SK-N-MC (cell line): ENCODE data around the gene PVALEF.

Experiments
- DNase-seq: peaks from one replicate; pipeline ENCODE4 v3.0.0-alpha.2; 2011; ENCODE audit warnings: low read depth, low spot score
- H3K27ac ChIP-seq: fragments of 200-600 bp; sonication (generic); 2 replicates; pipeline ENCODE4 v1.5.1; 2016; ENCODE audit warnings: mixed run types
- H3K36me3 ChIP-seq: fragments of 200-600 bp; sonication (generic); 2 replicates; pipeline ENCODE4 v1.6.1; 2017; ENCODE audit warnings: antibody characterized with exemption, low read length, mixed read lengths; ENCODE audit not compliant: insufficient read depth
- H3K4me3 ChIP-seq: fragments of 200-600 bp; sonication (generic); 2 replicates; pipeline ENCODE4 v1.5.1; 2016
- H3K9ac ChIP-seq: fragments of 200-600 bp; sonication (generic); 2 replicates; pipeline ENCODE4 v1.8.0; 2017; ENCODE audit warnings: mixed run types, mixed read lengths; ENCODE audit not compliant: insufficient read length
- H3K9me3 ChIP-seq: fragments of 200-600 bp; sonication (generic); 2 replicates; pipeline ENCODE4 v1.6.1; 2017; ENCODE audit warnings: low read depth, mild to moderate bottlenecking, antibody characterized with exemption, low read length, moderate library complexity, mixed read lengths
- EZH2 ChIP-seq: fragments of 200-600 bp; sonication (generic); IDR thresholded peaks from one replicate; pipeline ENCODE4 v1.6.1; 2017; ENCODE audit warnings: antibody characterized with exemption
- FOXP2 ChIP-seq: optimal IDR thresholded peaks from 2 replicates; pipeline ENCODE3; 2011; ENCODE audit warnings: mild to moderate bottlenecking, moderate library complexity; ENCODE audit not compliant: insufficient read depth; ENCODE audit errors: extremely low read length, control extremely low read depth
- POLR2AphosphoS5 ChIP-seq: IDR thresholded peaks from 2 replicates; pipeline ENCODE4 v1.6.1; 2012; ENCODE audit warnings: mild to moderate bottlenecking, low read depth, low read length, borderline replicate concordance

PVALEF gene

DNA sequence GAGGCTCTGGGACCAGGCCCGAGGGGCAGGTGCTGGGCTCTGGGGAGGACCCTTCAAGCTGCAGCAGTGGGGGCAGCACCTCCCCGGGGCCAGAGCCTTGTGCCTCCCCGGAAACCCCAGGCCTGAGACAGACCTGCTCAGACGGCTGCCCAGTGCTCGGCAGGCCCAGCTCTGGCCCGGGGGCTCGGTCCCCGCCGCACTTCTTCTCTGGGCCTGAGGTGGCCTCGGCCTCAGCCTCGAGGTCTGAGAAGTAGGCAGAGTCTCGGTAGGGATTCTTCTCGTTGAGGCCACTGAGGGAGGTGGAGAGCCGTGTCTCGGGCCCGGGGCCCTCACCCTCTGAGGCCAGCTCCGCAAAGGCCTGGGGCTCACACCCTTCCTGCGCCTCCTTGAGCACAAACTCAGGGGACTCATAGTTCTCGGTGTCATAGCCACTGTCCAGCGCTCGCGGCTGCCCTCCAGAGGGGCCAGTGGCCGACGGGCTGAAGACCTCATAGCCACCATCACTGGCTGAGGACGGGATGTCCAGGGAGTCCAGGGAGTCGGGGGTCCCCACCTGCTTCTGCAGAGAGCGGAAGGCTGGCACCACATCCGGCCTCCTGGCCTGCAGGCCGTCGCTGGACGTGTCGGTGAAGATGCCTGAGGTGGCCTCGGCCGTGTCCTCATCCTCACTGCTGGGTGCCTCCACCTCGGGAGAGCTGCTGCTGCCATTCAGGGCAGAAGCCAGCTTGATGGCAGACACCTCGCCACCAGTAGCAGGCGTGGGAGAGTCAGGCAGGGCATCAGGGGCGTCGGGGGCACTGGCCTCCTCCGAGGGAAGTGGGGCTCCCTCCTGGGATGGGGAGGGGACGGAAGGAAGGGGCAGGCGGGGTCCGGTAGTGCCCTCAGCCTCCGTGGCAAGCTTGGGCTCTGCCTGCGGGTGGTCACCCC is 44.3 kb upstream of the PVALEF start:
- no peaks in the 10 kb centered on the region for H3K36me3 ChIP-seq
- H3K27ac ChIP-seq = no peak overlapping the region
- H3K9me3 ChIP-seq = no peaks in the 10 kb centered on the region
- no peak overlapping the region for H3K9ac ChIP-seq
- no peak for TF ChIP-seq FOXP2
- no peak for TF ChIP-seq EZH2
- TF ChIP-seq POLR2AphosphoS5 = no peak
- no peak overlapping the region for H3K4me3 ChIP-seq
- DNase-seq = no peak

DNA sequence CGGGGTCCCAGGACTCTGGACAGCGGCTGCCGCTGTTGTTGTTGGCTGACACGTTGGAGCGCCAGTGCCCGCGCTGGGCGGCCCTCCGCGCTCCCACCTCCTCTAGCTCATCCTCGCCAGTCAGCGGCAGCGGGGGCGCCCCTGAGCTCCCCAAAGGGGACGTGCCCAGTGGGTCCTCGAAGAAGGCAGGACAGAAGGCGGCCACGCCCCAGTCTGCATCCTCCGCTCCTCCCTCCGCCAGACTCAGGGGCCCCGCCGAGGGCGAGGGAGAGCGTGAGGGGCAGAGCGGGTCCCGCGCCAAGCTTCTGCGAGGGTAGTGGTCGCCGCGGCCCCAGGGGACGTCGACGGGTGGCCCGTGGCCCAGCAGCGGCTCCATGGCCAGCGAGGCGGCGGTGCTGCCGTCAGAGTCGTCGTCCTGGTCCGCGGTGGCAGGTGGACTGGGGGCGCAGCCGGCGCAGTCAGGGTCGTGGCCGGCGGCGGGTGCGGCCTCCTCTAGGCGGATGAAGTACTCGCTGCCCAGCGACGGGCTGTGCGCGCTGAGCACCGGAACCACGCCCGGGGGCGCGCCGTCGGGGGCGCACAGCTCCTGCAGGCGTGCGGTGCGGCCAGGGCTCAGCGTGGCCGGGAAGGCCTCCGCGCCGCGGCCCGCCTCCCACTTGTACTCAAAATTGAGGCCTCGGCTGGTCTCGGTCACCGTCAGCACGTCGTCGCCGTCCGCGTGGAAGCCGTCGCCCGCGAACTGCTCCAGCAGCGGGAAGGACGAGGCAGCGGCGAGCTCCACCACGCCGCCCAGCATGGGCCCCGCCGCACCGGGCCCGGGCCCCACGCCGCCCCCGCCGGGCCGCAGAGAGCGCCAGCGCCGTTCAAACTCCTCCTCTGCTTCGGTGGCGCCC is 43.2 kb upstream of the PVALEF start:
- no peak overlapping the region for H3K9ac ChIP-seq
- H3K36me3 ChIP-seq = no peaks in the 10 kb centered on the region
- no peaks in the 10 kb centered on the region for H3K9me3 ChIP-seq
- TF ChIP-seq POLR2AphosphoS5 = no peak
- no peak for TF ChIP-seq EZH2
- TF ChIP-seq FOXP2 = no peak
- H3K4me3 ChIP-seq = no peak overlapping the region
- no peak for DNase-seq
- H3K27ac ChIP-seq = no peak overlapping the region

DNA sequence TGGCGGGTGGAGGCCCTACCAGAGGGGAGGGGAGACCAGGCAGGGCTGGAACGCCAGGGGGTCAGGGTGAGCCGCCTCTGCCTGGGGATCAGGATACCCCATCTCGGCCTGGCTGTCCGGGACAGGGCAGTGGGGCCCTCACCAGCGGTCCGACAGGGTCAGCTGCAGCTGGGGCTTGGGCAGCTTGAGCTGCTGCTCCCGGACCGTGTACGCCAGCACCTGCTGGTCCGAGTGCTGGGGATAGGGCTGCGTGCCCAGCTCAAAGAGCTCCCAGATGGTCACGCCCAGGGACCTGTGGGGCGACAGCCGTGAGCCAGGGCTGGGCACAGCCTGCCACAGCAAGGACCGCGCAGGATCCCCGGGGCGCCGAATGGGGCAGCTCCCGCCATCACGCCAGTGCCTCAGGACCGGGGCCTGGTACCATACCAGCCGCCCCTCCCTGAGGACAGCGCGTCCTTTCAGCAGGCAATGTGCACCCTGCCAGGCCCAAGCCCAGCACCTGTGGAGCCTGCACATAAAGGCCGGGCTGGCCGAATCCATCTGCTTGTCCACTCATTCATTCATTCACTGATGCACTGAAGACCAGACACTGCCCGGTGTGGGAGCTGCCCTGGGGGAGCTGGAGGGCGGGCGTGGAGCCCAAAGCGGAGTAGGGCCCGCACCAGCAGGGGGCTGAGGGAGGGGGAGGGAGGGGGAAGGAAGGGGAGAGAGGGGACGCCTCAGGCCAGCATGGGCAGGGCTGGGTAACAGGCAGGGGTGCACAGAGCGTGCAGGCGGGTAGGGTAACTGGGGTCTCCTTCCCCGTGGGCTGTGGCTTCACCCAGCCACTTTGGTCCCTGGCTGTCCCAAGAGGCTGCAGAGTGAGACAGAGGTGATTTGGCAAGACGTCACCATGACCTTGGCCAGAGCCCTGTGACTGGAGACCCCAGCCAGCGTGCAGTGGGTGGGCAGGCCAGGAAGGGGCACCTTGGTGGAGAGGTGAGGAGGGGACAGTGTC is 42.0 kb upstream of the PVALEF start:
- no peak overlapping the region for H3K4me3 ChIP-seq
- no peak overlapping the region for H3K9ac ChIP-seq
- TF ChIP-seq EZH2 (no peak), POLR2AphosphoS5 (no peak), FOXP2 (no peak)
- no peaks in the 10 kb centered on the region for H3K36me3 ChIP-seq
- no peaks in the 10 kb centered on the region for H3K9me3 ChIP-seq
- no peak overlapping the region for H3K27ac ChIP-seq
- no peak for DNase-seq

DNA sequence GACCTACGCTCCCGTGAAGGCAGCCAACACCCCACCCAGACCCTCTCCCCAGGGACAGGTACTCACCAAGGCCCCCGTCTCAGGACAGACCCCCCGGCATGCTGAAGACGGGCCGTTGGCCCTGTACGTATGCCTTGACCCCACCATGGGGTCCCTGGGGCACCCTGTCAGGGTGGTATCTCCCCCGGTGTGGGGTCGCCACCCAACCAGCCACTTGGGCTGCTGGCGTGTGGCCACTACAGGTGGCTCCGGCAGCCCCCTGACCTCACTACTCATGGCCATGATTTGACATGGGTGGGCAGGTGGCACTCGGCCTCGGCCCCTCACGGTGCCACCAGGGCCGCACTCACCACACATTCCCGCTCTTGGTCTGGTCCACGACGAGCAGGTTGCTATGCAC is 40.9 kb upstream of the PVALEF start:
- H3K36me3 ChIP-seq = no peaks in the 10 kb centered on the region
- no peaks in the 10 kb centered on the region for H3K9me3 ChIP-seq
- no peak overlapping the region for H3K4me3 ChIP-seq
- no peak for DNase-seq
- no peak for TF ChIP-seq POLR2AphosphoS5
- H3K27ac ChIP-seq = no peak overlapping the region
- H3K9ac ChIP-seq = no peak overlapping the region

DNA sequence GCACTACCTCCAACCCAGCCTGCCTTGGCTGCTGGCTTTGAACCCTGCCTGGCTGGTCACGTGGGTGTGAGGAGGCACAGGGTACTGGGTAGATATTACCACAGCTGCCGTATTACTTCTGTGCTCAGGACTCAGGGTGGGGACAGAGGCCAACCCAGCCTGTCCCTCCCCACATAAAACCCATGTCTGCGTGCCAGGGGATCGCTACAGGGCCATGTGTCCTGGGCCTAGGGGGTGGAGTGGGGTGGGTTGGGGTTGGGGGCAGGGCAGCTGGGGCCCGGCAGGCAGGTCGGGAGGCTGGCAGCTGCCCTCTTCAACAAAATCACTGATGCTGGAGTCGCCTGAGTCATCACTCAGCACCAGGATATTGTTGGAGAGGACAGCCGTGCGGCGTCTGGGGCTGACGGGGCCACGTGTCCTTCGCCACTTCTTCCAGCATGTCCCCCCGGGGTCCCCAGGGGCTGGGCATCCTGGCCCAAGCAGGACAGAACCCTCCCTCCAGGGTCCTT is 39.7 kb upstream of the PVALEF start:
- Histone ChIP-seq H3K36me3 (no peaks in the 10 kb centered on the region), H3K4me3 (no peak overlapping the region), H3K9ac (no peak overlapping the region), H3K9me3 (no peaks in the 10 kb centered on the region), H3K27ac (no peak overlapping the region)
- DNase-seq = no peak
- TF ChIP-seq FOXP2 = no peak
- TF ChIP-seq EZH2 = no peak
- TF ChIP-seq POLR2AphosphoS5 = no peak

DNA sequence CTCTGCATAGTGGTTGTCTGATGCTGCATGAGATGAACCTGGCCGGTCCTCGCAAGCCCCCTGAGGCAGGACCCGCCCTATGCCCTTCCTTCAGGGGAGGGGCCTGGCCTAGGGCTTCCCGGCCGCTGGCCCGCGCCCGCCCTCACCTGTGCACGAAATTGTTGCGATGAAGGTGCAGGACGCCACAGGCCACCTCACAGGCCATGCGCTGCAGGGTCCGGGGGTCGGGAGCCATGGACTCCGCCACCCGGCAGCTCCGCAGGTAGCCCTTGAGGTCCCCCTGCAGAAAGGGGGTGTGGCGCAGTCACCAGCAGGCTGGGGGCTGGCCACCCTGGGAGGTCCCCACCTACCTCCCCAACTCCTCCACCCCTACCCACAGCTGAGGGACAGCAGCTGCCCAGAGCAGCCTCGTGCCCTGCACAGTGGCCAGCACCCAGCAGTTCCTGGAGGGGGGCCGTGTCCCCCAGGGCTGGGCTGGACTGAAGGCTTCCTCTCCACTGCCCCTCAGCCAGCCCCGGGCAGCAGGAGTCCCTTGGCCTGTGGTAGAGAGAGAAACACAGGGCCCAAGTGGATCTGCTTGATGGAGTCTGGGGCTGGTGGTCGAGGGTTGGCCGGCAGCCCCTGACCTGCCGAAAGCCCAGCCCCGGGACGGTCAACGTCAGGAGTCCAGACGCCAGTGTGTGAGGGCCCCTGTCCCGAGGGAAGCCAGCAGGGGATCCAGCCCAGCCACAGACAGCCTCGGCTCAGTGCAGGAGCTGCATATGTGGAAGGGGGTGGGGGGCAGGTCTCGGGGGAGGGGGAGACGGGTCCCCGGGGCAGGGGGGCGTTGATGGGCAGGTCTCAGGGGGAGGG is 38.8 kb upstream of the PVALEF start:
- Histone ChIP-seq H3K36me3 (no peaks in the 10 kb centered on the region), H3K9me3 (no peaks in the 10 kb centered on the region), H3K27ac (no peak overlapping the region), H3K4me3 (no peak overlapping the region), H3K9ac (no peak overlapping the region)
- no peak for TF ChIP-seq POLR2AphosphoS5
- no peak for TF ChIP-seq EZH2
- no peak for TF ChIP-seq FOXP2
- DNase-seq = no peak

DNA sequence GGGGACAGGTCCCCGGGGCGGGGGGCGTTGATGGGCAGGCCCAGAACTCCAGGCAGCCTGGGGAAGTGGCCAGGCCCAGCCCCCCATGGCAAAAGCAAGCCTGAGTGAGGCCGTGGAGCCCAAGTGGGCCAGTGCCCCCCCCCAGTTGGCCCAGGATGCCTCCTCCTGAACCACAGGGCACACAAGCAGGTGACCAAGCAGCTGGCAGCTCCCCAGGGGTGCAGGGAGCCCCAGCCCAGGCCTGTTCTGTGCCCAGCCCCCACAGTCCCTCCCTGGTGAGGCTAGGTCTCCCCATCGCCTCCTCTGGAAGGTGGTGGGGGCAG is 38.2 kb upstream of the PVALEF start:
- TF ChIP-seq POLR2AphosphoS5 (no peak), EZH2 (no peak), FOXP2 (no peak)
- no peaks in the 10 kb centered on the region for H3K36me3 ChIP-seq
- H3K4me3 ChIP-seq = no peak overlapping the region
- DNase-seq = no peak
- no peak overlapping the region for H3K9ac ChIP-seq
- no peak overlapping the region for H3K27ac ChIP-seq
- H3K9me3 ChIP-seq = no peaks in the 10 kb centered on the region
